GM19452 (cell line): ENCODE measurements around the gene STARD5.

Experiments used
- ATAC-seq: cut with Tn5 transposase; IDR thresholded peaks from one replicate; pipeline ENCODE4 v1.9.1; 2021; ENCODE audit not compliant: unreplicated experiment

STARD5 gene

DNA sequence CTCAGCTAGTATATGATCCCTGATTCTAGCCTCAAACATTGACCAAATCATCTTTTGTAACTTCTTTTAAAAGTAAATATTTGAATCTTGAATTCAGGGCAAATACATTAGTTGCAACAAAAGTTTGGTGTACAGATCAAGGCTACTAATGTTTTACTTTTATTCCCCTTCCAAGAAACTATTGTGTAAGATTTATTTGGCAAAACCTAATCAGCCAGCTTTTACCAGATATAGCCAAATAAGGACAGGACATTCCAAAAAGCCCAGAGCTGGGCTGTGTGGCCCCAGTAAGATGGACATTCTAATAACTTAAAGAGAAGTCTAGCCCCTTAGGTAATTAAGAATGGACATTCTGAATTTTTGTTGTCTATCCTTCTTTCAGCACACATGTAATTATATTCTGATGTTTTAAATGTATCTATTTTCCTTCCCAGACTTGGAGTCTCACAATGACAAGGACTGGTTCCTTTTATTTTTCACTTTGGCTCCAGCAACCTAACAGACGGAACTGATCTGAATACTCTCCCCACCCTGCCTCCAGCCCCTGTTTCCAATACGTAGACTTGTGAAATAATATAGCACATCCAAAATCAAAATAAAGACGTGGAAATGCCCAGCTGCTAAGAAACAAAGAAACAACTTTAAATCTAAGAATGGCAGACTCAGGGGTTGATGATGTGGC, 48.1 kb downstream of the STARD5 start:
- no peak for ATAC-seq

DNA sequence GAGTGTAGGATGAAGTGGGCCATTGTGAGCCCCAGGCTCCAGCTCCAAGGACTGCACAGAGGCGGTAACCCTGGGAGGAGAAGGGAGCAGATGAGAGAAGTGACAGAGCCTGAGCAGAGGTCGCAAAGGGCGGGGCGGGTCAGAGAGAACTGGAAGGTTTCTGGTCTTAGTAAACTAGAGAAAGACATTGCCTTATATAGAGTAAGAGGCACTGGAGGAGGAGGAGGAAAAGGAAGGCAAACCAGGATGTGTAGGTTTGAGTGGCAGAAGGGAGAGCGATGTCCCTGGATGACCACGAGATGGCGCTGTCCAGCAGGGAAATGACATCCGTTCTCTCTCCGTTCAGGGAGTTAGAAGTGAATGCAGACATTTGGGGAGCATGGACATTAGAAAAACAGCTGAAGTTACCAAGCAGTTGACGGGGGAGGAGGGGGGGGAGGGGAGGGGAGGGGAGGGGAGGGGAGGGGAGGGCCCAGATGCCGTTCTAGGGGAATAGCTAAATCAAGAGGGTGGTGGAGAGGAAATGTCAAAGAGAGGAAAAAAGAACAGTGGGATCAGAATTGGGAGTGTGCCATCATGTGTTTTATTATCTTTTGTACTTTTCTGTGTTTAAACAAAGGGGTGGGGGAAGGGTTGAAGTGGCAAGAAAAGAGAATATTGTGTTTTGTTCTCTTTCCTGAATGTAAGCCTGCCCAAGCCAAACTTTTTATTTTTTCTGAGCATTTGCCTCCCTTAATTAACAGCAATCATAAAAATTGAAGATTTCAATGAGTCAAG, 48.8 kb downstream of the STARD5 start:
- peak; percentile 89 for ATAC-seq

DNA sequence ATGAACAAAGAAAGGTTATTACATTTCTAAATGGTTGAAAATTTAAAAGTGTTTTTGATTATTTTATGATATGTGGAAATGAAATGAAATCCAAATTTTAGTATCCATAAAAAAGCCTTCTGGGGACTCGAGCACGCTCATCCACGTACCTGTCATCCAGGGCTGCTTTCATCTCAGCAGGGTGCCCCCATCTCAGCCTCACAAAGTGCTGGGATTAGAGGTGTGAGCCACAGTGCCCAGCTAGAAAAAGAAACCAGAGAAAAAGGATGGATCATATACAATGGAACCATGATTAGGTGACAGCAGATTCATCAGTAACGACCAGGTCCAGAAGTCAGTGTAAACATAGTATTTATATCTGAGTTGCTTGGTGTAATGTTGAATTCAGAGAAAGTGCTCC, 49.7 kb downstream of the STARD5 start:
- no peak for ATAC-seq

DNA sequence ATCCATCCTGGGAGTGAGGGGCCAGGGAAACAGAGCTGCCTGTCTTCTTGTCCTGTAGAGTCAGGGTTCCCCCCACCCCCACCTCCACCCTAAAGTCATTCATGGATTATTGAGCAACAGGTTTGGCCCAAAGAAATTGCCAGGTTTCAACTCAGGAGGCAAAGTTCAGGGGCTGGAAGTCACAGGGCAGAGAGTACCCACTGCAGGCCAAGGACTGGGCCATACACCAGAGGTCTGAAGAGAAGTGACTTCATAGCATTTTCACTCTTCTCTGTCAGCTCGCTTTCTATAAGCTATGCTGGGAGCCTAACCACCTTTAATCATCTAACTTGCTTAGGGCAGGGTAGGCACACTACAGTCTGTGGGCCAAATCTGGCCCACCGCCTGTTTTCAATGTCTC, 50.1 kb downstream of the STARD5 start:
- ATAC-seq, result no peak

DNA sequence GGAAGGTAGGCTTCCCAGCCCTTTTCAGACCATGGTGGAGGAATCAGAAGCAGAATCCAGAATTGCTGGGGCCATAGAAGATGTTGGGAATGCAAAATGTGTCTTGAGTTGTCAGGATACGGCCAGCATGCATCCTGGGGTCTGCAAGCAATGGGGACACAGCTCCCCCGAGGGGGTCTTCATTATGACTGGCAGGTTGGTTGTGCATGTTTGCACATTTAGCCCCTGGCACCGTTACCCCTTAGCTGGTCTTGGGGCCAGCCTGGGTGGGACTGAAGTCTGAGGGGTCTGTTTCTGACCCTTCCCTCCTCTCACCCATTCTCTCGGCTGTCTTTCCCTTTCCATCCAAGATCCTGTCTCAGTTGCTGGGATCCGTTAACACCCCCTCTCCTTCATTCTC, 50.7 kb downstream of the STARD5 start:
- no peak for ATAC-seq

DNA sequence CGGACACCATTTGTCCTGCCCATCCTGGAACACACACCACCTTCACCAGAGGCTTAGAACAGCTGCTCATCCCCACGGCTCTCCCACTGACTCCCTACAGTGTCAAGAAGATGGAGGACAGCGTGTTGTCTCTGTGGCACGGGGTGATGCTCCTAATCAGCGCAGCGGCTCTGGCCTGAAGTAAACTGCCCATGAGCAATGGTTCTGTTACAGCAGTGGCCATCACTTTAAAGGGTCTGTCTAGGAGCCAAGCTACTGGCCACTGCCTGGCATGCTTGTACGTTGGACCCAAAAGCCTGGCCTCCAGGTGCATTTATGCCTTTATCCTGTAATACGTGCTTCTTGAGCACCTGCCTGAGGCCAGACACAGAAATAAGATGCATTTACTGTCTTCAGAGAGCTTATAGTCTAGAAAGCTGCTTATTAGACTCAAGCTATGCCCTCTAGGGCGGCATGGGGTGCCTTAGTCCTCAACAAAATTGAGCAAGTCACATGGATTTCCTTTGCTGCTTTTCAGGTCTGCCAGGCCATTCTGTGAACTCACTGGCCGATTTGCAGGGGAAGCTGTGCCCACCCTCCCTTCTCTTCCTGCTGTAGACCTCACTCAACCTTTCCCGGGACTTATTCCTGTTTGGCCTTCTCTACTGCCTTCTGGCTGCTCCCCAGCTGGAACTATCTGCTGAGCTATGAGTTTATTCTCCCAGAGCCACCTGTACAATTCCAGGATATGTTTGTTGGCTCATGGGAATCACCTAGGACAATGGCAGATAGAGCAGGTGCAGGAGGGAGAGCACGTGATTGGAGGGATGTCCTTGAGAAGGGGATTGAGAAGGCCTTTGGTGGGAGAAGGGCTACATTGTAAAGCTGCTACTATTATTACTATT, 51.9 kb downstream of the STARD5 start:
- ATAC-seq, result no peak

DNA sequence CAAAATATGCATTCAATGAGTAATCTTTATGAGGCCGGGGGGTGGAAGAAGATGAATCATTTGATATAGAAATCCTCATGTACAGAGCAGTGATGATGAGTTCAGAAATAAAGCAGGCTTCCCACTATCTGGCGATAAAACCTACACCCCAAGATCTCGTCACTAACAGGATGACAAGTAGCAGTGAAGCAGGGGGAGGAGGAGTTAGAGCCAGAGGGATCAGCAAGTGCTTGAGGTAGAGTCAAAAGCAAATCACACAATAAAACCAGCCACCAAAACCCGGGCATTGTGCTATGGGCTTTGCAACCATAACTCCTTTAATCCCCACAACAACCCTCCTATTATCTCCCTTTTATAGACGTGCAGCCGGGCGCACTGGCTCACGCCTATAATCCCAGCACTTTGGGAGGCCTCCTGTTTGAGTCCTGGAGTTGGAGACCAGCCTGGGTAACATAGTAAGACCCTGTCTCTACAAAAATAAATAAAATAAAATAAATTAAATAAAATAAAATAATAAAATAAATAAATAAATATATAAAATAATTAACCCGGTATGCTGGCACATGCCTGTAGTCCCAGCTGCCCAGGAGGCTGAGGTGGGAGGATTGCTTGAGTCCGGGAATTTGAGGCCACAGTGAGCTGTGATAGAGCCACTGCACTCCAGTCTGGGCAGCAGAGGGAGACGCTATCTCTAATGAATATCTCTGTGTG, 53.0 kb downstream of the STARD5 start:
- no peak for ATAC-seq

DNA sequence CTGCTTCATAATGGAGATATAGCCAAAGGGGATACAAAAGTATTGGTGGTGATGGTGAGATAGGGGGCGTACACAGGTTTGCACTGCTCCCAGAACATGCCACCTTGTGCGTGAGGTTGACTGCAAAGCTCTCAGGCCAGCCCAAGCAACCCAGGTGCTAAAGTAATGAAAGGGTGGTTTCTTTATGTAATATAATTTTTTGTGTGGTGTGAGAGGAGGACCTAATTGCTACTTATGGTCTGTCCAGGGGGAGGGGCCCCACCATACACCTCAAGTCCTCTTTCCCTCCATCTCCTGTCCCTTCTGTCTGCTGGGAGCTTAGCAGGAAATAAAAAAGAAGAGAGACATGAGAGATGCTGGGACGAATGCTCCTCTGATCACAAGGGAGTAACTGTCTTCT, 53.8 kb downstream of the STARD5 start:
- no peak for ATAC-seq

DNA sequence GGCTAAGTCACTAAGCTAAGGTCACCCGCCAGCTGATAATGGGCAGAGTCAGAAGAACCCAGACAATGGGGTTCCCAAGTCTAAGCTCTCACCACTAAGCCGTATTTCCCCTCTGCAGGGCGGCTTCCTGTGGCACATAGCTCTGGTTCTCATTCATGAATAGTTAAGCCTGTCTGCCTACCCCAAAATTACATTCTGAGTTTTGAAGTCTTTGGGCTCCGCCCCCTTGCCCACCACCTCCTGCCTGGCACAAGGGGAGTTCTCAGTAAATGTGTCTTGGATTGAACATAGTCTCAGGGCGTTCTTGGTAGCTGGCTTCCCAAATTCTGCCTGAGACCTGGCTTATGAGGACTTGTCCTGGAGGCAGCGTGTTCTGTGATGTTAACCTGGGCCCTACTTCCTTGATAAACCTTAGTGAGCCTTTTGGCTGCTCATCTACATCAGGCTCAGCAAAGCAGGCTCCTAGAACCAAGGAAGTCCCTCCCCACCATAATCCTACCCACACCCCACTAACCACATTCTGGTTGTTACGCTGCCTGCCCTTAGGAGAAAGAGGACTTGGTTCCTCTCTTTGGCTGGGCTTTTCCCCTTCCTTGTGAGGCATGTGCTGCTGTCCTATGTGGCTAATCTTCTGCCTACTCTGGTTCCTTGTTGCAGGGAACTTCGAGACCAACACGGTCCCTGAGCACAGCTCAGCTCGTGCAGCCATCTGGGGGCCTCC, 54.9 kb downstream of the STARD5 start:
- ATAC-seq, result no peak

DNA sequence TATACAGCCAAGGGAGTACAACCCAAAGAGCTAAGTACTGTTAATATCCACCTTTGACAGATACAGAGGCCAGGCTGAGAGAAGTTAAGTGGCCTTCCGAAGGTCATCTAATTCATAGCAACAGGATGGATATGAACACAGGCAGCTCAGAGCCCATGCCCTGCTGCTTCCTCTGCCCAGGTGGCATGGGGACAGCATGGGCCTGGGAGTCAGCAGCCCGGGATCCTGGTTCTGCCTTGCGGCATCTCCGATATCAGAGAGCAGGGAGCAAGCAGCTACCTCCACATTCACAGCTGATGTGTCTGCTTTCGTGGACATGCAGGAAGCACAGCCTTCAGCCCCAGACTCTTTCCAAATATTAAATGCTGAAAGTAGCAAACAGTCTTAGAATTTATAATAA, 55.6 kb downstream of the STARD5 start:
- no peak for ATAC-seq

DNA sequence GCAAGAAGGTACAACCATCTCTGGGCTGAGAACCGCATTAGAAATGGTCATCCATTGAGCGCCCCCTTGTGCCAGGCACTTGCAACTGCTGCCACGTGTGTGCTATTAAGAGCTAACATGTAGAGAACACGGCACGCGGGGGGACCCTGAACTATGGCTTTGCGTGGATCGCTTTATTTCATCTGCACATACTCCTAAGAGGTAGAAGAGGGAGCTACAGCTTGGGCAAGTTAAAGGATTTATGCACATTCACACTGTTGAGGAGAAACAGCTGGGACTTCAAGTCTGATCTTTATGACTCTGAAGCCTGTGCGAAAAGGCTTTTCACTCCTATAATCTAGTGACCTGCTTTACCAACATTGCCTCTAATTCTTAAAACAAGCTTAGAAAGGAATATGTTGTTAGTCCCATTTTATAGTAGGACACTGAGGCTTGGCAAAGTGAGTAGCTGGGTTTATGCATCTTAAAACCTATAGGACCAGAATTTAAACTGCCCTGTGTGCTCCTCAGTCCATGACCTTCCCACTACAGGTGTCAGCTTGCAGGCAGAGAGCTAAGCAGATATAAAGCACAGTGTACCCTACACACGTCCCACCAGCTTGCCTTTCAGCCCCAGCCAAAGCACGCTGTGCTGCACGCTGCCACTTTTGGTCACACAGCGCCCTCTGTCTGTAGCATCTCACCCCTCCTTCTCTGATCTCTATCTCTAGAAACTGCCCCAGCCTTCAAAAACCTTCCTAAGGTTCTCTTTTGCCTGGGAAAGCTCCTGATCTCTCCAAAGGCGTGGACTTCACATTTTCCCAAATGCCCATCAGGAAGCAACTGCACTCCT, 57.8 kb downstream of the STARD5 start:
- ATAC-seq, result peak; percentile 82

DNA sequence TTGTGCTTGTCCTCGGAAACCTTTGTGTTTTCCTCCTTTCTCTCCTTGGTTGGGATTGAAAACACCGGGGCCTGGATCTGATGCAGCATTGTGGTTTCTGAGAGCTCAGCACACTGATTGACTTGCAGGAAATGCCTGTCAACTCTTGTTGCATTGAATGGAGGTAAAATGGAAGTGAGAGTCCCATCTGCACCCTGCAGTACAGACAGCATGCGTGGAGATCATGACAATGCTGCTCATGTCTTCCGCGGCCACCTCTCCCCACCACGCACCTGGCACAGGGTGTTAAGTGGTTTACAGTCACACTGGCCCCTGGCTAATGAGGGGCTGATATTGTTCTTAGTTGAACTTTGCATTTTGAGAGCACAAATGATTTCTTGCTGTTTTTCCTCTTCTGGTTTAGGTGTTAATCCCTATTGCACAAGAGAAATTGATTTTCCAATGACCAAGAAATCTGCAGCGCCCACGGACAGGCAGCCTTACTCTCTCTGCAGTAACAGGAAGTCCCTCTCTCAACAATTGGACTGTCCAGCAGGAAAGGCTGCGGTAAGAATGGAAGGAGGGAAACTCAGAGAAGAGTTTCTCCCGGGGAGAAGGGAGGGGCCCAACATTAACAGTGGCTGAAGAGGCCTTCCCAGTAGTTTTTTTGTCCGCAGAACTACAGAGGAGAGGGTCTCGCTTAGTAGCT, 58.5 kb downstream of the STARD5 start:
- no peak for ATAC-seq

DNA sequence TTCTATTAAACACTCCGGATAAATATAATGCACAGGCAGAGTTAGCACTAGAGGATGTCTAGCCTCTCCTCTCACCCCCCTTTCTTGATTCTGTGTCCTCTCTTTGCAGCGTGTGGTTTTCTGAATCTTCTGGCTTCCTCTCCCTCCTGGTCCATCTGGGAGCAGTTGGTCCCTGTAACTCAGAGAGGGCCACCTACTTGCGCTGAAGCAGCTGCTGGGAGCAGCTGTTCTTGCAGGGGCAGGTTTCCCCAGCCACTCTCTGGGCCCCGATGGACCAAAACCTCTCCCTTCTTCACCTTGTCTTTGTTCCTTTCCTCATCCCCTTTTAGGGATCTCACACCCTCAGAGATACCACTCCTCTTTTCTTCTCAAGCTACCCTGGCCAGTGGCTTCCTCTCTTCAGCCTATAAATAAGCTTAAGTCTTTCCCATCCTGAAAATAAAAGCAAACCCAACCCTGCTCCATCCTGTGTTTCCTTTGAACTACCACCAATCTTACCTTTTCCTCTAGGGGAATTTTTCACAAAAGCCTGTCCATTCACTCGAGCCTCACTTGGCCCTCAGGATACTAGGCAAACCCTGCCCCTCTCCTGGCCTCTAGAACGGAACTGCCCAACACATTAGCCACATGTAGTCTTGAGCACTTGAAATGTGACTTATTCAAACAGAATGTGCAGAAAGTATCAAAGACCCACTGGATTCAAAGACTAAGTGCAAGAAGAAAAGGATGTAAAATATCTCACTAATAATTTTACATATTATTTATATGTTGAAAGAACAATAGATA, 59.7 kb downstream of the STARD5 start:
- ATAC-seq, result no peak

DNA sequence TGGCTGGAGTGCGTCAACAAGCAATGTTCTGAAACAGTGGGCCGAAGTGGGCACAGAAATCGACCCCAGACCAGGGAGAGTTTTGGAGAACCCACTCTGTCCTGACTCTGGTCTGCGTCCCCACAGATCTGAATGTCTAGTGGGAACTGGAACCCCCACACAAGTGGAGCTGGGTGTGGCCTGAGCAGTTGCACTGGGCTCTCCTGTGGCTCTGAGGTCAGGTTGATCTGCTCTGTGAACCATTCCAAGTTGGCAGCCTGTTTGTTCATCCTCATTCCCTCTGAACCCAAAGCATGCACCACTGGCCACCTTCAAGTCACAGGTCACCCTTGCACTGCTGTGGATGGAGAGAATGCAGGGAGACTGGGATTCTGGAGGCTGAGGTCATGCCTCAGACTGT, 60.5 kb downstream of the STARD5 start:
- ATAC-seq, result no peak

DNA sequence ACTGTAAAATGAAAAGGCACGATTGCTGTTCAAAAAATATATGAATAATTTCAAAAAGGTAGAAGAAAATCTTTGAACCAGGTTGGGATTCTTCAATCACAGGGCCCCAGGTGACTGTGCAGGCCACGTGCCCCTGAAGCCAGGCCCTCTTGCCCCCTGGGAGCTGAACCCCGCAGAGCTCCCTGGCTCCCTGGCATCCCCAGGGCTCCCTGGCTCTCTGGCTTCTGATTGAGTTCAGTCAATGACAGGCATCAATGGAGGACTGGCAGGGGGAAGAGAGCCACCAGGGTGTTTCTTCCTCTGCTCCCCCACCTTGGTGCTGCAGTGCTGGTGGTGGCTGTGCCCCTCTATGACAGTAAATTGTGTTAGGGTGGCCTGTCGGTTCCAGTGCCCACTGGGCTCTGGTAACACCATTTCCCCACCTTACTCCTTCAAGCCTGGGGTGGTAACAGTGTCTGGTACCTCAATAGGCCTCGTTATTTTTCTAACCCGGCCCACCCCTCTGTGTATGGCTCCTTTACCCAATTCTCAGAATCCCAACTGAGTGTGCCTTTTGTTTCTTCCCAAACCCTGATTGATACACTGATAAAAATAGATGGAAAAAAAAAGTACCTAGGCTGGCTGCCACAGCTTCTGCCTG, 62.6 kb downstream of the STARD5 start:
- no peak for ATAC-seq

DNA sequence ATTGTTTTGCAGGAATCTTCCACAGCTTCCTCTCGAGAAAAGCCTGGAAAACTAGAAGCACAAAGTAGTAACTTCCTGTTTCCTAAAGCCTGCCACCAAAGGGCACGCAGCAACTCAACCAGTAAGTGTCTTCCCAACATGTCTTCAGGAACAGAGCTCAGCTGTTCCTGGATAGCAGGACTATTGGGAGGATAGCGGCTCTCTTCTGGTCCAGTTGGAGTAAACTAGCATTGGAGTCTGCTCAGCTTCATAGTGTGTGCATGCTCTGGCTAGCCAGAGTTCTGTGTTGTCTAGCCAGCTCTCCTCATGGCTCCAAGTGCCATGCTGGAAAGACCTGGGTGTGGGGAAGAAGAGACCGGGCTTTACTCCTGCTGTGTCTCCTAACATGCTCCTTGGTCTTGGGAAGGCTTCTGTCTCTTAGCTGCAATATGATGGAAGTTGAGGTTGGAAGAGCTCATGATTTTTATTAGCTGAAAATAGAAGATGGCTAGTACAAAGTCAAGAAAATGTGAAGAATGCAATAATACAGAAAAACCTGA, 64.1 kb downstream of the STARD5 start:
- ATAC-seq, result no peak
